ENCODE measurements around the gene EREG. TPM values are rescaled to one million over a fixed set of nuclear protein-coding genes. Genes with fewer than 3 reads are reported as not detected.

Gene EREG
- polyA plus RNA-seq, 1 of the 3 experiments (the other 2 are of a cell fraction): not detected

DNA sequence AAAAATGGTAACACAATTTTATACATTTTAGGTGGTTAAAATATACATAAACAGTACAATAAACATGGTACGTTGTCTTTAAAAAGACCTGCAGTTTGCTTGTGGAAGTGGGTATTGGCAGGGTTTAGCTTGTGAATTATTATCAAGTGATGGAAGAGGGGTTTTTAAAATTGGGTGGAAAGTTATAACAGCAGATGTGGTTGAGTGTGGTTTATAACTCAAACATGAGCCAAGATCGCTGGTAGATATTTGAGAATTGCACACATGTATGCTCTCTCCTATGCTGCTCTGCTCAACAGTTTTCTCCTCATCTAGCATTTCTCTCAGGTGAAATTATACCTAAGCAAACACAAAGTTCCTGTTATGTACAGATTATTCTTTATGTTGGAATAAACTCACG is 42.6 kb upstream of the EREG start:
- POLR2A ChIA-PET: no interaction called here
- Histone ChIP-seq H2AFZ (ENCODE audit: low read depth) (no peak overlapping the region), H3F3A (replicated peaks; ENCODE audit: insufficient read depth) (peaks cover under 1% of the 10 kb centered on the region), H3K9me2 (no peaks in the 10 kb centered on the region), H3K9ac (no peak overlapping the region), H3K79me2 (ENCODE audit: insufficient read depth) (no peaks in the 10 kb centered on the region), H3K27ac (ENCODE audit: low read depth in 2 of 2, low read length in 1 of 2) (no peak overlapping the region), H3K9me3 (no peaks in the 10 kb centered on the region), H3K27me3 (ENCODE audit: insufficient read depth) (peaks cover 17% of the 10 kb centered on the region), H3K4me2 (no peak overlapping the region), H4K20me1 (ENCODE audit: insufficient read depth) (no peaks in the 10 kb centered on the region), H3K36me3 (replicated peaks in 1 of 2; ENCODE audit: control insufficient read depth in 1 of 2, insufficient read depth in 2 of 2, low read length in 1 of 2) (no peaks in the 10 kb centered on the region), H3K4me3 (ENCODE audit: low read depth in 2 of 2, low read length in 1 of 2) (no peak overlapping the region), H3K4me1 (ENCODE audit: control insufficient read depth in 1 of 2, insufficient read depth in 2 of 2, low read depth in 1 of 2, low read length in 1 of 2) (no peaks in the 10 kb centered on the region; a peak in 1 of 4 replicates)
- DNase-seq: no peak
- 5% methylated on average over 3 of the region's 3 CpGs for WGBS (ENCODE audit: low lambda C conversion rate)
- TF ChIP-seq RFX5 (IDR thresholded peaks at IDR 0.05; ENCODE audit: low read length) (no peak), EZH2phosphoT487 (IDR thresholded peaks at IDR 0.05; ENCODE audit: borderline replicate concordance, low read depth) (no peak), RXRA (IDR thresholded peaks at IDR 0.05; ENCODE audit: borderline replicate concordance, low read depth) (no peak), RAD21 (IDR thresholded peaks at IDR 0.05; ENCODE audit: low read length) (no peak), MXI1 (IDR thresholded peaks at IDR 0.05; ENCODE audit: low read depth, low read length) (no peak), FOXM1 (IDR thresholded peaks at IDR 0.05; ENCODE audit: low read depth) (no peak), CHD2 (IDR thresholded peaks at IDR 0.05; ENCODE audit: low read length, partially characterized antibody) (no peak), ELF1 (IDR thresholded peaks at IDR 0.05) (no peak), FOXJ3 (CRISPR knock-in tag; IDR thresholded peaks at IDR 0.05) (no peak), TCF12 (IDR thresholded peaks at IDR 0.05) (no peak), TAF1 (IDR thresholded peaks at IDR 0.05; ENCODE audit: borderline replicate concordance, low read depth, low read length) (no peak), EP300 (IDR thresholded peaks at IDR 0.05; ENCODE audit: borderline replicate concordance in 1 of 2, low read depth in 1 of 2, low read length in 1 of 2) (no peak), USF1 (IDR thresholded peaks at IDR 0.05; ENCODE audit: borderline replicate concordance, low read depth) (no peak), POLR2AphosphoS5 (IDR thresholded peaks at IDR 0.05; ENCODE audit: low read depth, low read length) (no peak), RCOR1 (IDR thresholded peaks at IDR 0.05; ENCODE audit: low read length) (no peak), FOSL2 (IDR thresholded peaks at IDR 0.05; ENCODE audit: borderline replicate concordance, low read depth) (no peak)
- TF ChIP-seq, protein P1, sequence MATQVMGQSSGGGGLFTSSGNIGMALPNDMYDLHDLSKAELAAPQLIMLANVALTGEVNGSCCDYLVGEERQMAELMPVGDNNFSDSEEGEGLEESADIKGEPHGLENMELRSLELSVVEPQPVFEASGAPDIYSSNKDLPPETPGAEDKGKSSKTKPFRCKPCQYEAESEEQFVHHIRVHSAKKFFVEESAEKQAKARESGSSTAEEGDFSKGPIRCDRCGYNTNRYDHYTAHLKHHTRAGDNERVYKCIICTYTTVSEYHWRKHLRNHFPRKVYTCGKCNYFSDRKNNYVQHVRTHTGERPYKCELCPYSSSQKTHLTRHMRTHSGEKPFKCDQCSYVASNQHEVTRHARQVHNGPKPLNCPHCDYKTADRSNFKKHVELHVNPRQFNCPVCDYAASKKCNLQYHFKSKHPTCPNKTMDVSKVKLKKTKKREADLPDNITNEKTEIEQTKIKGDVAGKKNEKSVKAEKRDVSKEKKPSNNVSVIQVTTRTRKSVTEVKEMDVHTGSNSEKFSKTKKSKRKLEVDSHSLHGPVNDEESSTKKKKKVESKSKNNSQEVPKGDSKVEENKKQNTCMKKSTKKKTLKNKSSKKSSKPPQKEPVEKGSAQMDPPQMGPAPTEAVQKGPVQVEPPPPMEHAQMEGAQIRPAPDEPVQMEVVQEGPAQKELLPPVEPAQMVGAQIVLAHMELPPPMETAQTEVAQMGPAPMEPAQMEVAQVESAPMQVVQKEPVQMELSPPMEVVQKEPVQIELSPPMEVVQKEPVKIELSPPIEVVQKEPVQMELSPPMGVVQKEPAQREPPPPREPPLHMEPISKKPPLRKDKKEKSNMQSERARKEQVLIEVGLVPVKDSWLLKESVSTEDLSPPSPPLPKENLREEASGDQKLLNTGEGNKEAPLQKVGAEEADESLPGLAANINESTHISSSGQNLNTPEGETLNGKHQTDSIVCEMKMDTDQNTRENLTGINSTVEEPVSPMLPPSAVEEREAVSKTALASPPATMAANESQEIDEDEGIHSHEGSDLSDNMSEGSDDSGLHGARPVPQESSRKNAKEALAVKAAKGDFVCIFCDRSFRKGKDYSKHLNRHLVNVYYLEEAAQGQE (IDR thresholded peaks at IDR 0.05; ENCODE audit: low read depth, low read length): no peak
- TF ChIP-seq, protein P2, sequence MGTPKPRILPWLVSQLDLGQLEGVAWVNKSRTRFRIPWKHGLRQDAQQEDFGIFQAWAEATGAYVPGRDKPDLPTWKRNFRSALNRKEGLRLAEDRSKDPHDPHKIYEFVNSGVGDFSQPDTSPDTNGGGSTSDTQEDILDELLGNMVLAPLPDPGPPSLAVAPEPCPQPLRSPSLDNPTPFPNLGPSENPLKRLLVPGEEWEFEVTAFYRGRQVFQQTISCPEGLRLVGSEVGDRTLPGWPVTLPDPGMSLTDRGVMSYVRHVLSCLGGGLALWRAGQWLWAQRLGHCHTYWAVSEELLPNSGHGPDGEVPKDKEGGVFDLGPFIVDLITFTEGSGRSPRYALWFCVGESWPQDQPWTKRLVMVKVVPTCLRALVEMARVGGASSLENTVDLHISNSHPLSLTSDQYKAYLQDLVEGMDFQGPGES (IDR thresholded peaks at IDR 0.05; ENCODE audit: low read depth, low read length): no peak
- TF ChIP-seq, protein P3, sequence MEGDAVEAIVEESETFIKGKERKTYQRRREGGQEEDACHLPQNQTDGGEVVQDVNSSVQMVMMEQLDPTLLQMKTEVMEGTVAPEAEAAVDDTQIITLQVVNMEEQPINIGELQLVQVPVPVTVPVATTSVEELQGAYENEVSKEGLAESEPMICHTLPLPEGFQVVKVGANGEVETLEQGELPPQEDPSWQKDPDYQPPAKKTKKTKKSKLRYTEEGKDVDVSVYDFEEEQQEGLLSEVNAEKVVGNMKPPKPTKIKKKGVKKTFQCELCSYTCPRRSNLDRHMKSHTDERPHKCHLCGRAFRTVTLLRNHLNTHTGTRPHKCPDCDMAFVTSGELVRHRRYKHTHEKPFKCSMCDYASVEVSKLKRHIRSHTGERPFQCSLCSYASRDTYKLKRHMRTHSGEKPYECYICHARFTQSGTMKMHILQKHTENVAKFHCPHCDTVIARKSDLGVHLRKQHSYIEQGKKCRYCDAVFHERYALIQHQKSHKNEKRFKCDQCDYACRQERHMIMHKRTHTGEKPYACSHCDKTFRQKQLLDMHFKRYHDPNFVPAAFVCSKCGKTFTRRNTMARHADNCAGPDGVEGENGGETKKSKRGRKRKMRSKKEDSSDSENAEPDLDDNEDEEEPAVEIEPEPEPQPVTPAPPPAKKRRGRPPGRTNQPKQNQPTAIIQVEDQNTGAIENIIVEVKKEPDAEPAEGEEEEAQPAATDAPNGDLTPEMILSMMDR (IDR thresholded peaks at IDR 0.05): no peak
- CTCF ChIA-PET: interaction anchor here (1.4 kb wide), 1 partner anchor 301 kb away, joined by 3 read pairs; no protein-coding TSS in a partner anchor
